ENCODE measurements around the gene ATP1A4.

Gene ATP1A4

GRCh38 chr1:160226623-160227022 is 75.2 kb downstream of the ATP1A4 start:
- no peak for DNase-seq (ENCODE audit: low read depth in 3 of 3, low spot score in 1 of 3)

GRCh38 chr1:160227034-160227433 is 75.6 kb downstream of the ATP1A4 start:
- no peak for DNase-seq (ENCODE audit: low read depth in 3 of 3, low spot score in 1 of 3)

- no peak for DNase-seq (ENCODE audit: low read depth in 3 of 3, low spot score in 1 of 3)
Measured at GRCh38 chr1:160227561-160227960, 76.2 kb downstream of the ATP1A4 start.

DNA sequence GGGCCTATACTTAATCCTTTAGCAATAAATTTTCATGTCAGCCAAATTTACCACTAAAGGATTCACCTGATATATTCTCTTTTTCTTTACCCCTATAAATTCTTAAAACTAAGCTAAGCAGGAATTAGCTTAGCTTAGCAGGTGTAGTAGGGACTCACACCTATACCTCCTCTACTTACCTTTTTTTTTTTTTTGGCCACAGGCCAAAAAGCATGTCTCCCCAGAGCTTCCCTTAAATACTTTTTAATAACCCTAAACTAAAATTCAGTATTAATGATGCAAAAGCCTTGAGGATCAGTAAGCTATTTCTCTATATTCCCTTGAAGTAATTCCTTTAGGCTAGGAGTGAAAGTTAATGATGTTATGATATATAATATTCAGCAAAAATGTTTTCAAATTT is 77.0 kb downstream of the ATP1A4 start:
- no peak for DNase-seq (ENCODE audit: low read depth in 3 of 3, low spot score in 1 of 3)

DNA sequence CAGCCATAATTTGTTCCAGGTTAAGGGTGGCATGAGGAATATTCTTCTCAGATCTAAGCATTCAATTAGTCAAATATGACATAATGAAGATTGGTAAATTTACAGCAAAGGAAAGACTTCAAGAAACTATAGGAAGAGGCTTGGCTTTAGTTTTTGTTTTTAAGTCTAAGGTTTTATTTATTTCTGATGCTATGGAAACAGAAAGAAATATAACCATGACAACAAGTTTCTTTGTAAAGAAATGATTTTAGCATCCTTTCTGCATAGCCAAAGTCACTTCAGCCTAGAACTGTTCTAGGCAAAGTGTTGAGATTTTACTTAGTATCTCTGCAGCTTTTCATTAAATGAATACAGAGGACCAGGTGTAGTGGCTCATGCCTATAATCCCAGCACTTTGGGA is 81.5 kb downstream of the ATP1A4 start:
- DNase-seq (ENCODE audit: low read depth in 3 of 3, low spot score in 1 of 3), result no peak

Measured in stimulated activated CD4-positive, alpha-beta T cell treated with anti-CD3 and anti-CD28 coated beads, TNF-alpha, amount 100 ng/mL, for 1 hour (primary cell).